Middle frontal gyrus (tissue), 1 donor: ENCODE measurements around the gene OR4X1.
"Not testable (repeated sequence)": the region's sequence is repeated elsewhere in the genome, so short reads cannot be mapped to it uniquely, and the experiment has no call there.

Experiments
- DNase-seq: peaks from one replicate; pipeline ENCODE4 v3.0.0-alpha.2; 2015; ENCODE audit warnings: low spot score; ENCODE audit errors: extremely low spot score

Gene OR4X1

GRCh38 chr11:48263423-48263911 is at the start of gene OR4X1:
Gene OR4X1, plus strand, starts transcription at chr11:48263861. Its CDS starts 0 bp downstream, at chr11:48263861.
- no peak for DNase-seq

DNA sequence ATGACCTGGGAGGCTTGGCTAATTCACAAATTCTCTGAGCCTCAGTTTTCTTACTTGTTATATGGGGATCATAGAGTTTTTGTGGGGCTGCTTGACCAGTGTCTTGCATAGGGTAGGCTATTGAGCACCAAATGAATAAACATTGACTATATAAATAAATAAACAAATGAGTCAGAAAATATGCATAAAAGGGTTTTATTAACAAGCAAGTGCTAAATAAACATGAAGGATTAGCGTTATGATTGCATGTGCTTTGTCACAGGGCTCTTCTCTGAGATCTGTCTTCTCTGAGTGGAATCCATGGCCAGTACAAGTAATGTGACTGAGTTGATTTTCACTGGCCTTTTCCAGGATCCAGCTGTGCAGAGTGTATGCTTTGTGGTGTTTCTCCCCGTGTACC is 47.2 kb upstream of the OR4X1 start, which contains the start of gene OR4B1:
Gene OR4B1, plus strand, starts transcription at position 301 of the 400 bp plus-strand sequence. Its CDS starts 0 bp downstream, at position 301.
- DNase-seq = no peak

DNA sequence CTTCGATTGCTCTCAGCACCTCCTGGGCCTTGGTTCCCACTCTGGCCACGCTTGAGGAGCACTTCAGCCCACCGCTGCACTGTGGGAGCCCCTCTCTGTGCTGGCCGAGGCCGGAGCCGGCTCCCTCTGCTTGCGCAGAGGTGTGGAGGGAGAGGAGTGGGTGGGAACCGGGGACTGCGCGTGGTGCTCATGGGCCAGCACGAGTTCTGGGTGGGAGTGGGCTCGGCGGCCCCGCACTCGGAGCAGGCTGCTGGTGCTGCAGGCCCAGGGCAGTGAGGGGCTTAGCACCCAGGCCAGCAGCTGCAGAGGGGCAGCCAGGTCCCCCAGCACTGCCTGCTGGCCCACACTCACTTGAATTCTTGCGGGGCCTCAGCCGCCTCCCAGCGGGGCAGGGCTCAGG is 34.9 kb upstream of the OR4X1 start:
- DNase-seq = no peak

DNA sequence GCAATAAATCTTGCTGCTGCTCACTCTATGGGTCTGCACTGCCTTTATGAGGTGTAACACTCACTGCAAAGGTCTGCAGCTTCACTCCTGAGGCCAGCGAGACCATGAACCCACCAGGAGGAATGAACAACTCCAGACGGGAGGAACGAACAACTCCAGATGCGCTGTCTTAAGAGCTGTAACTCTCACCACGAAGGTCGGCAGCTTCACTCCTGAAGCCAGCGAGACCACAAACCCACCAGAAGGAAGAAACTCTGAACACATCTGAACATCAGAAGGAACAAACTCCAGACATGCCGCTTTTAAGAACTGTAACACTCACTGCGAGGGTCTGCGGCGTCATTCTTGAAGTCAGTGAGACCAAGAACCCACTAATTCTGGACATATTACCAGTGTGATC is 33.6 kb upstream of the OR4X1 start:
- not testable (repeated sequence) for DNase-seq

- DNase-seq = no peak
Measured at GRCh38 chr11:48237727-48238126, 25.9 kb upstream of the OR4X1 start.

DNA sequence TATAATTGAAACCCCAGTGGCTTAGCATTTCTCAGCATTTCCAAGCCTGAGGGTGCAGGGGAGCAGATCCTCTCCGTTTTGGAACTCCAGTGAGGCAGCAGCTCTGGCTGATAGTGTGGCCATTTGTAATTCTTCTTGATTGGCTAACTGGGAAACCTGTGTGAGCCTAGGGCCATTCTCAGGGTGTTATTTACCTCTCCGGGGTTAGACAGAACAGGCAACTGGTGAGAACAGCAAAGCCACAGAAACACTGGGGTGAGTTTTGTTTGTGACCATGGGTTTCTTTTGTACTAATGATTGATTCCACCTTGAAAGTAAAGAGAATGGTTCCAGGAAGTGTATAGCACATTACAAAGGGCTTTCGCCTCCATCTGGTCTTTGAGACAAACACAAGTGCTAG is 21.2 kb upstream of the OR4X1 start:
- DNase-seq = no peak

DNA sequence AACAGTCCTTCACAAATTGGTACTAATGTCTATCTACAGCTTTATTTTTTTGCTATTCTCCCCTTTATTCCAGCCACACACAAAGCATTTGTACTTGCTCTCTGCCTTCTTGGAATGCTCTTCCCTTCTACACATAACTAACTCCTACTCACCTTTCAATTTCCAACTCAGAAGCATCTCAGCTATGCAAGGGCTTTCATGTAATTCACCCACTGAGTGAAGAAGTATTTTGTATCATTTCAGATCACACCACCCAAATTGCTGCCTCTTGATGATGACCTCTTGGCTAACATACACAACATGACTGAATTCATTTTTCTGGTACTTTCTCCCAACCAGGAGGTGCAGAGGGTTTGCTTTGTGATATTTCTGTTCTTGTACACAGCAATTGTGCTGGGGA is 18.9 kb upstream of the OR4X1 start, which contains the start of gene OR4X2:
Gene OR4X2, plus strand, starts transcription at position 301 of the 400 bp plus-strand sequence. Its CDS starts 0 bp downstream, at position 301.
- DNase-seq = no peak

DNA sequence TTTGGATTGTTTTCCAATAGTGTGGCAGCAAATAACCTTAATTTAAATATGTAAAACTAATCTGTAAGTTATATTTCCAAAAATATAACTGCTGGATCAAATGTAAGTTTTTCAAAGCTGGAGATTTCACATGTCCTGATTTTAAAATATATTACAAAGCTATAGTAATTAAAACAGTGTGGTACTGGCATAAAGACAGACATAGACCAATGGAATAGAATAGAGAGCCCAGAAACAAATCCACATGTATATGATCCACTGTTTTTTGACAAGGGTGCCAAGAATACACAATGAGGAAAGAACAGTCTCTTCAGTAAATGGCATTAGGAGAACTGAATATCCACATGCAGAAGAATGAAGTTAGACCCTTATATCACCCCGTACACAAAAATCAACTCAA is 14.8 kb upstream of the OR4X1 start:
- no peak for DNase-seq

DNA sequence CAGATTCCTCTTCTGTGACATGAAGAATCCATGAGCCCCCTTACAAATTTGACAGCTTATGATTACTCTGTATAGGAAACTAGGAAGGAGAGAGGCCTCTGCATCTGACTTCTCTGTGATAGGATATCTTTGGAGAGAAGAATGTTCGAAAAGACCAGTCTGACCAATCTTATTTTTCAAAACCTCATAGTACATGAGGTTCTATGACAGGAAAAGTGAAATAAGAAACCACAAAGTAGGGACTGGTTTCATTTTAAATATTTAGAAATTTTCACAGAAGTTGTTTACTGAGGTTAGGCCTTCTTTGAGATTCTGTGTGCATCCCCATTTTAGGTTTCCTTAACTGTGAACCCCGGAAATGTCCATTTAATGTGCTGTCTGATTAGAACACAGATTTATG is 2.1 kb upstream of the OR4X1 start:
- DNase-seq = no peak

GRCh38 chr11:48270621-48271020 is 7.0 kb downstream of the OR4X1 start:
- no peak for DNase-seq

GRCh38 chr11:48272606-48273005 is 8.9 kb downstream of the OR4X1 start:
- DNase-seq = no peak

- DNase-seq = no peak
Measured at GRCh38 chr11:48305923-48306322, 42.3 kb downstream of the OR4X1 start, which contains the start of gene OR4S1. Gene OR4S1, plus strand, starts transcription at chr11:48306223. Its CDS starts 0 bp downstream, at chr11:48306223.

DNA sequence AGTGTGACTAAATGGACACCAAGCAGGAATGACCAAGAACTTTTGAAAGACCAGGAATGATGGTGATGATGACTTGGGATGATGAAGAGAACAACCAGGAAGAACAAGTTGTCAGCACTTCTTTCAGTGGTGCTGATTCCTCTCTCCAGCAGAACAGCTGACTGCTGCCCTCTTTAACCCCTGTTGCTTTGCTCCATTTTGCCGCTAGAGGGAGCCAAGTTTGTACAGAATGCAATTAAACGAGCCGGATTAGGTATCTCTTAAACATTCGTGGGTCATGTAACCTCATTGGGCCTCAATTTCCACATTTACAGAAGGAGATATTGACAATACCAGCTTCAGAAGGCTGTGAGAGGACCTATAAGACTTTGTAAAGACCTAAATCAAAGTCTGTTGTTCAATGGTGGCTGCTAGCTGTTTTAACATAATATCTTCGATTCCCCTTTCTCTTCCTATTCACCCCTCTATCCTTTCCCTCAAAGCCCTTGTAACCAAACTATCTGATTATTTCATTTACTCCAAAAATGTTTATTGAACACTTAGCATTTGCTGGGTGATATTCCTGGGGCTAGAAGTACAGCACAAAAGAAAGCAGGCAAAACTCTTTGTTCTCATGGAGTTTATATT is 44.2 kb downstream of the OR4X1 start:
- DNase-seq = no peak

GRCh38 chr11:48313590-48313989 is 49.9 kb downstream of the OR4X1 start:
- not testable (repeated sequence) for DNase-seq
